MCF 10A (cell line): ENCODE results near the gene TSFM. TPM values are rescaled to one million over a fixed set of nuclear protein-coding genes. Genes with fewer than 3 reads are reported as not detected.
A peak's percentile ranks its signal among the peaks of the same experiment; 100 is the strongest.

ENCODE experiments used
- BruUV-seq: library from RNA; stranded (reverse); fragments of 400-500 nt; replicated peaks from 2 replicates; lab custom pipeline; 2021; lab: Mats Ljungman, UMichigan
- CTCF ChIA-PET: fragments of 300-600 bp; sonication (Branson Sonifier 250); formaldehyde crosslinking; extraction: SDS; loops from one replicate; lab custom pipeline; 2021; ENCODE audit warnings: antibody characterized with exemption, inconsistent platforms; lab: Yijun Ruan, JAX
- POLR2A ChIA-PET: fragments of 300-600, 350-650 bp; sonication (Branson Sonifier 250); formaldehyde crosslinking; extraction: SDS; loops from one replicate; lab custom pipeline; 2020; ENCODE audit warnings: antibody characterized with exemption, inconsistent platforms; lab: Yijun Ruan, JAX
- DNase-seq: peaks from one replicate; pipeline ENCODE4 v3.0.0-alpha.2; 2018; ENCODE audit not compliant: unreplicated experiment
- H3K27ac Mint-ChIP-seq: one replicate; pipeline ENCODE4 v1.8.0; 2022; ENCODE audit warnings: mild to moderate bottlenecking, low read depth, mixed read lengths; ENCODE audit not compliant: unreplicated experiment
- H3K27me3 Mint-ChIP-seq: one replicate; pipeline ENCODE4 v1.8.0; 2022; ENCODE audit warnings: mixed read lengths; ENCODE audit not compliant: insufficient read depth, unreplicated experiment
- H3K36me3 Mint-ChIP-seq: one replicate; pipeline ENCODE4 v1.8.0; 2022; ENCODE audit warnings: mild to moderate bottlenecking, moderate library complexity, mixed read lengths; ENCODE audit not compliant: insufficient read depth, unreplicated experiment
- H3K4me1 Mint-ChIP-seq: one replicate; pipeline ENCODE4 v1.8.0; 2022; ENCODE audit warnings: mixed read lengths; ENCODE audit not compliant: insufficient read depth, unreplicated experiment
- H3K4me3 Mint-ChIP-seq: one replicate; pipeline ENCODE4 v1.8.0; 2022; ENCODE audit warnings: mild to moderate bottlenecking, moderate library complexity, mixed read lengths; ENCODE audit not compliant: unreplicated experiment
- H3K9me3 Mint-ChIP-seq: one replicate; pipeline ENCODE4 v1.8.0; 2022; ENCODE audit warnings: mixed read lengths; ENCODE audit not compliant: unreplicated experiment
- intact Hi-C: fragments of 100-400 bp; cut with micrococcal nuclease; formaldehyde crosslinking; loops from 2 replicates; pipeline ENCODE4 v1.14.1; 2022
- total RNA-seq: library from RNA; stranded (reverse); gene quantifications from 2 replicates; pipeline ENCODE4 v1.2.3, GENCODE V29; 2022
- TF ChIP-seq, protein P1 (sequence below): fragments of 200-600 bp; IDR thresholded peaks from one replicate; pipeline ENCODE4 v1.8.0; 2022; ENCODE audit warnings: antibody characterized with exemption, mild to moderate bottlenecking; ENCODE audit not compliant: unreplicated experiment

TSFM gene
- total RNA-seq, 1 experiment from 2014 or later: 32.6 TPM

DNA sequence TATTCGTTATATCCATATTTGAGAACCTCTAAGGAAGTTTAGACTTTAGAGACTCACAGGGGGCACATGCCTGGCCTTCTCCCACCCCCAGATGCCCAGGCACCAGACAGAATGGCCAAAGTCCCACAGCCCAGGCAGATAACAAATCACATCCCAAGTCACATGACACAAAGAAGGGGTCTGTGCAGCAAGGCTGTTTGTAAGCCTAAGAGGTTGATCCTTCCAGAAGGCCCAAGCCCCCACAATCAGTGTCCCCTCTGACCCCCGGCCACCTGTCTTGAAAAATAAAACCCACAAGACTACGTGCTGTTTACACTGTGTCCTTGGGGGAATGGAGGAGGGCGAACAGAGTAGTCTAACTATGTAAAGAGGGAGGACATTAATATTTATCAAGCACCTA is 58.9 kb downstream of the TSFM start:
- intact Hi-C loops: no loop called here
- H3K9me3 Mint-ChIP-seq: no peaks in the 10 kb centered on the region
- TF ChIP-seq, protein P1, sequence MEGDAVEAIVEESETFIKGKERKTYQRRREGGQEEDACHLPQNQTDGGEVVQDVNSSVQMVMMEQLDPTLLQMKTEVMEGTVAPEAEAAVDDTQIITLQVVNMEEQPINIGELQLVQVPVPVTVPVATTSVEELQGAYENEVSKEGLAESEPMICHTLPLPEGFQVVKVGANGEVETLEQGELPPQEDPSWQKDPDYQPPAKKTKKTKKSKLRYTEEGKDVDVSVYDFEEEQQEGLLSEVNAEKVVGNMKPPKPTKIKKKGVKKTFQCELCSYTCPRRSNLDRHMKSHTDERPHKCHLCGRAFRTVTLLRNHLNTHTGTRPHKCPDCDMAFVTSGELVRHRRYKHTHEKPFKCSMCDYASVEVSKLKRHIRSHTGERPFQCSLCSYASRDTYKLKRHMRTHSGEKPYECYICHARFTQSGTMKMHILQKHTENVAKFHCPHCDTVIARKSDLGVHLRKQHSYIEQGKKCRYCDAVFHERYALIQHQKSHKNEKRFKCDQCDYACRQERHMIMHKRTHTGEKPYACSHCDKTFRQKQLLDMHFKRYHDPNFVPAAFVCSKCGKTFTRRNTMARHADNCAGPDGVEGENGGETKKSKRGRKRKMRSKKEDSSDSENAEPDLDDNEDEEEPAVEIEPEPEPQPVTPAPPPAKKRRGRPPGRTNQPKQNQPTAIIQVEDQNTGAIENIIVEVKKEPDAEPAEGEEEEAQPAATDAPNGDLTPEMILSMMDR: no peak
- ChIA-PET POLR2A (interaction anchor here (0.6 to 9.5 kb wide), 4 partner anchors 31 to 76 kb away, joined by 3 to 167 read pairs (median 3); partner anchors contain the start of genes EEF1AKMT3 and METTL1), CTCF (interaction anchor here (1.0 to 8.9 kb wide), 5 partner anchors 12 to 63 kb away, joined by 3 to 71 read pairs (median 9); no protein-coding TSS in a partner anchor)
- peaks cover 16% of the 10 kb centered on the region for H3K36me3 Mint-ChIP-seq
- no TSS peak for BruUV-seq
- no peak for DNase-seq
- peaks cover 55% of the 10 kb centered on the region for H3K4me1 Mint-ChIP-seq
- H3K27ac Mint-ChIP-seq: no peak overlapping the region
- H3K27me3 Mint-ChIP-seq: no peaks in the 10 kb centered on the region
- H3K4me3 Mint-ChIP-seq: no peak overlapping the region

DNA sequence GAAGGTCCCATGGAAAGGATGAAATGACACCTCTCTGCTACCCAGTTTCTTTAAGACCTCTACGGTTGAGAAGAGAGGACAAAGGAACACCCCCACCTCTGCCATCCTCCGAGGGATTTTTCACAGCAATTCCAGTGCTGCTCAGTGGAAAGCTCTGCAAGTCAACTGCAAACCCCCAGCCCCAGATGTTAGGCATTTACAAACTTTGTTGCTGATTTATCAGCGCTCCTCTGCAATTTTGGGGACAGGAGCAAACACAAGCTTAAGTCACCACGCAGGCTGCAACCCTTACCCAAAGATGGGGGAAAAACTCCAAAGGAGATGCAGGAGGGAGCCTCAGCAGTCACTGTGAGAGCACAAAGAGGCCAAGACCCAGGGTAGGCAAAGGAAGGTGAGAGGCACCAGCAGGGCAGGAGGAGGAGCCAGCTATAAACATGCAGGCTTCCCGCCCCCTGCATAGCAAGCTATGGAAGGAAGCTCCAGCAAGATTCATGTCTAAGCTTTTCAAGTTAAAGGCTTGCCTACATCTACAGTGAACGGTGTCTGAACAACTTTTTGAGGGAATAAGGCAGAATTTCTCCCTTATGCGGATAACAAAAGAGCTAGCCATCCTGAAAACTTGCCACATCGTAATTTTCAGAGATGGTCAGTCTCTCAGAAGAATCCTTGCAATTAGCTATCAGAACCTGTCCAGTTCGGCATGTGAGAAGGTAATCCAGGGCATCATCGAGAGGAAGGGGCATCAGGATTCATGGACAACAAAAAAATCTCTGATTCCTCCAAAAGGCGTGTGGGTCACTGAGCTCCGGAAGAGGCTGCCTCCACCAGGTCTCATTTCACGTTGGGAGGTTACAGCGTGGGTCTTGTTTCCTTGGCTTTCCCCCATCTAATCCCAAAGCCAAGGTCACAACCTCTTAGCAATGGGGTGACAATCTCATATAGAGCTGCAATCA is 60.0 kb downstream of the TSFM start:
- H3K9me3 Mint-ChIP-seq: no peaks in the 10 kb centered on the region
- BruUV-seq: no TSS peak
- H3K36me3 Mint-ChIP-seq: peaks cover 16% of the 10 kb centered on the region
- intact Hi-C loops: no loop called here
- ChIA-PET POLR2A (interaction anchor here (0.7 to 9.5 kb wide), 5 partner anchors 23 to 97 kb away, joined by 3 to 167 read pairs (median 6); partner anchors contain the start of gene TSPAN31), CTCF (interaction anchor here (0.5 to 8.9 kb wide), 10 partner anchors 10 to 1991 kb away, joined by 3 to 71 read pairs (median 6); no protein-coding TSS in a partner anchor)
- H3K4me3 Mint-ChIP-seq: no peak overlapping the region
- H3K4me1 Mint-ChIP-seq: peaks cover 47% of the 10 kb centered on the region
- no peak overlapping the region for H3K27ac Mint-ChIP-seq
- no peak for DNase-seq
- TF ChIP-seq, protein P1: no peak
- no peaks in the 10 kb centered on the region for H3K27me3 Mint-ChIP-seq

DNA sequence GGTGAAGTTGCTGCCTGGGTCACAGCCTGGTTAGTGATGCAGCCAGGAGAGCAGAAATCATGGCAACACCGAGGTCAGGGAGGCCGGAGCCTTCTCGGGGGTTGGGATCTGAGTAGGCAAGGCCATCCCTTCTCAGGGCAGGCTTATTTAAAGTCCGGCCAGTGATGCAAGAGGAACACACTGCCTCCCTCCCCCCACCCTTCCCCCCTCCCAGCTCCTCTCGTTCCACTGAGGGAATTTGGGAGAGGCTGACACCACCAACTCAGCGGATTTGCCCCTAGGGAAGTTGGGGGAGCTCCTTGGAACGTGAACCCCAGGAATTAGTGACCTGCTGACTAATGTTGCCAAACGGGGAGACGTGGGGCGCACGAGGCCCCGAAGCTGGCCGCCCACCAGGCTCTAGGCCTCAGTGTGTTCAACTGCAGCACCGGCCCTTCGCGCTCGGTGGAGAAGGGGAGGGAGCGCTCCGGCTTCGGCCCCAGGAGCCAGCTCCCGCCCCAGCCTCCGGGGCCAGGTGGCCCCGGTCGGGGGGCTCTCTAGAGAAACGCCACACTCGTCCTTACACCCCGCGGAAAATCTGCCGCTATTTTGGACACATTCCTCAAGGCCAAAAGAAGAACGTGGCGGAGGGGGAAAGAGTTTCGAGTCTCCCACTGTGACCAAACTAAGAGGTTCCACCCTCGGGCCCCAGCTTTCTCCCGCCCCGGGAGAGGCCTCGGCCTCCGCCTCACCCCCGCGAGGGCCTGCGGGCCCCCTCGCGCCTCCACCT is 62.3 kb downstream of the TSFM start:
- intact Hi-C loops: loop anchor here (1.0 to 2.0 kb wide), 2 partner anchors 14 to 44 kb away; no protein-coding TSS in a partner anchor
- ChIA-PET CTCF (interaction anchor here (0.6 to 8.9 kb wide), 16 partner anchors 9 to 1541 kb away, joined by 3 to 71 read pairs (median 3); partner anchors contain the start of gene TSPAN31), POLR2A (interaction anchor here (0.5 to 9.5 kb wide), 23 partner anchors 8 to 1458 kb away, joined by 3 to 167 read pairs (median 5); partner anchors contain the start of genes ATP23, EEF1AKMT3, METTL1 and TSFM)
- Mint-ChIP-seq H3K27me3 (no peaks in the 10 kb centered on the region), H3K9me3 (no peaks in the 10 kb centered on the region), H3K4me3 (peak overlapping the region; percentile 81), H3K36me3 (peaks cover 20% of the 10 kb centered on the region), H3K27ac (peak overlapping the region; percentile 69), H3K4me1 (peaks cover 41% of the 10 kb centered on the region)
- BruUV-seq: TSS peak; percentile 88
- peak; percentile 84 for DNase-seq
- TF ChIP-seq, protein P1: no peak
